MCF 10A (cell line): Measurements from ENCODE around the gene VWF. TPM values are rescaled to one million over a fixed set of nuclear protein-coding genes. Genes with fewer than 3 reads are reported as not detected.

Source experiments
- BruUV-seq: library from RNA; stranded (reverse); fragments of 400-500 nt; replicated peaks from 2 replicates; lab custom pipeline; 2021; lab: Mats Ljungman, UMichigan
- CTCF ChIA-PET: fragments of 300-600 bp; sonication (Branson Sonifier 250); formaldehyde crosslinking; extraction: SDS; loops from one replicate; lab custom pipeline; 2021; ENCODE audit warnings: antibody characterized with exemption, inconsistent platforms; lab: Yijun Ruan, JAX
- POLR2A ChIA-PET: fragments of 300-600, 350-650 bp; sonication (Branson Sonifier 250); formaldehyde crosslinking; extraction: SDS; loops from one replicate; lab custom pipeline; 2020; ENCODE audit warnings: antibody characterized with exemption, inconsistent platforms; lab: Yijun Ruan, JAX
- DNase-seq: peaks from one replicate; pipeline ENCODE4 v3.0.0-alpha.2; 2018; ENCODE audit not compliant: unreplicated experiment
- H3K27ac Mint-ChIP-seq: one replicate; pipeline ENCODE4 v1.8.0; 2022; ENCODE audit warnings: mild to moderate bottlenecking, low read depth, mixed read lengths; ENCODE audit not compliant: unreplicated experiment
- H3K27me3 Mint-ChIP-seq: one replicate; pipeline ENCODE4 v1.8.0; 2022; ENCODE audit warnings: mixed read lengths; ENCODE audit not compliant: insufficient read depth, unreplicated experiment
- H3K36me3 Mint-ChIP-seq: one replicate; pipeline ENCODE4 v1.8.0; 2022; ENCODE audit warnings: mild to moderate bottlenecking, moderate library complexity, mixed read lengths; ENCODE audit not compliant: insufficient read depth, unreplicated experiment
- H3K4me1 Mint-ChIP-seq: one replicate; pipeline ENCODE4 v1.8.0; 2022; ENCODE audit warnings: mixed read lengths; ENCODE audit not compliant: insufficient read depth, unreplicated experiment
- H3K4me3 Mint-ChIP-seq: one replicate; pipeline ENCODE4 v1.8.0; 2022; ENCODE audit warnings: mild to moderate bottlenecking, moderate library complexity, mixed read lengths; ENCODE audit not compliant: unreplicated experiment
- H3K9me3 Mint-ChIP-seq: one replicate; pipeline ENCODE4 v1.8.0; 2022; ENCODE audit warnings: mixed read lengths; ENCODE audit not compliant: unreplicated experiment
- CTCF ChIP-seq: fragments of 200-600 bp; IDR thresholded peaks from one replicate; pipeline ENCODE4 v1.8.0; 2022; ENCODE audit warnings: antibody characterized with exemption, mild to moderate bottlenecking; ENCODE audit not compliant: unreplicated experiment
- intact Hi-C: fragments of 100-400 bp; cut with micrococcal nuclease; formaldehyde crosslinking; loops from 2 replicates; pipeline ENCODE4 v1.14.1; 2022
- total RNA-seq: library from RNA; stranded (reverse); gene quantifications from 2 replicates; pipeline ENCODE4 v1.2.3, GENCODE V29; 2022

The VWF gene
- total RNA-seq, 1 experiment from 2014 or later = not detected

- ChIA-PET CTCF (interaction anchor here (1.7 kb wide), 1 partner anchor 55 kb away, joined by 7 read pairs; no protein-coding TSS in a partner anchor), POLR2A (no interaction called here)
- Mint-ChIP-seq H3K9me3 (no peaks in the 10 kb centered on the region), H3K4me3 (no peak overlapping the region), H3K4me1 (no peaks in the 10 kb centered on the region), H3K36me3 (no peaks in the 10 kb centered on the region), H3K27me3 (peaks cover 19% of the 10 kb centered on the region), H3K27ac (no peak overlapping the region)
- intact Hi-C loops = loop anchor here (5.0 kb wide), 1 partner anchor 482 kb away; no protein-coding TSS in a partner anchor
- no TSS peak for BruUV-seq
- no peak for DNase-seq
- TF ChIP-seq CTCF = no peak
Observed at GRCh38 chr12:5984873-5985272, 139.6 kb downstream of the VWF start.

DNA sequence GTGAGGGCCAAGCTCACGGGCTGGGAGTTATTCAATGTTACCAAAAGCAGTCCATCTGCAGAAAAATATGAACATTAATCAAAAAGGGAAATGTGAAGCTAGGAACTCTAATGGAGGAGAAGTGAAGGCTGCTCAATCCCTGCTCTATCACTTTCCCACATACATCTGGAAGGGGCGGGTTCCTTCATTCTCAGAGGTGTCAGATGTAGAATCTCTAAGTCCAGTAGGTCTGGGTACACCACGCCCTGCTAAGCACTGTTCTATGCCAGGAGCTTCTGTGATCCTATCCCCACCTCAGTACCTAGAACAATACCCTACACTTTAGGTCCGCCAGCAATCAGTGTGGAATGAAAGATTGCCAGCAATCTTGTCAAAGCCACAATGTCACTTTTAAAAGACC lies 142.4 kb downstream of the VWF start:
- ChIA-PET POLR2A (no interaction called here), CTCF (interaction anchor here (0.6 to 2.1 kb wide), 6 partner anchors 8 to 303 kb away, joined by 3 to 11 read pairs (median 5); no protein-coding TSS in a partner anchor)
- H3K27me3 Mint-ChIP-seq = peaks cover 22% of the 10 kb centered on the region
- H3K36me3 Mint-ChIP-seq = no peaks in the 10 kb centered on the region
- H3K9me3 Mint-ChIP-seq = no peaks in the 10 kb centered on the region
- TF ChIP-seq CTCF = no peak
- BruUV-seq = no TSS peak
- H3K4me1 Mint-ChIP-seq = no peaks in the 10 kb centered on the region
- no peak for DNase-seq
- H3K27ac Mint-ChIP-seq = no peak overlapping the region
- H3K4me3 Mint-ChIP-seq = no peak overlapping the region
- intact Hi-C loops = no loop called here

GRCh38 chr12:5977556-5977955 lies 146.9 kb downstream of the VWF start:
- POLR2A ChIA-PET = no interaction called here
- intact Hi-C loops = no loop called here
- CTCF ChIA-PET = interaction anchor here (0.6 to 2.2 kb wide), 4 partner anchors 11 to 1128 kb away, joined by 3 to 26 read pairs (median 4); no protein-coding TSS in a partner anchor
- Mint-ChIP-seq H3K4me1 (no peaks in the 10 kb centered on the region), H3K27me3 (peaks cover 68% of the 10 kb centered on the region), H3K36me3 (no peaks in the 10 kb centered on the region), H3K4me3 (no peak overlapping the region), H3K9me3 (no peaks in the 10 kb centered on the region), H3K27ac (no peak overlapping the region)
- DNase-seq = no peak
- no TSS peak for BruUV-seq
- TF ChIP-seq CTCF = no peak

DNA sequence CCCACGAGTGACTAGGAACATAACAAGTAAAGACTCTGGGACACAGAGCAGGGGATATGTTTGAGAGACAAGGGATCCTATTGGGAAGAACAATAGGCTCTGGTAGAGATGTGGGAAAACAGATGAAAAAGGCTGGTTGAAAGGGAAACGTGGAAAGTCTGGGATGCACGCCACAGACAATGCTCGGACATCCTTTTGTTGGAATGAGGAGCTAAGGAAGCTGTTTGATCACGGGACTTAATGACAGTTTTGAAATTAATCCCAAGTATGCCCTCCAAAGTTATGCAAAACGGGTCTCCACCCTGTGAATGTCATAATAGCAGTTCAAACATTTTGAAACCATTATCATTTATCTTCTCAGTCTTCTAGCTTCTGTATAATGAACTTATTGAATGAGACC lies 147.8 kb downstream of the VWF start:
- DNase-seq = no peak

More for the DNA sequence above, 147.8 kb downstream of the VWF start:
- H3K27me3 Mint-ChIP-seq = peaks cover 73% of the 10 kb centered on the region
- no TSS peak for BruUV-seq
- ChIA-PET POLR2A (no interaction called here), CTCF (interaction anchor here (0.6 to 2.2 kb wide), 8 partner anchors 10 to 1376 kb away, joined by 3 to 26 read pairs (median 3); no protein-coding TSS in a partner anchor)
- no peak overlapping the region for H3K4me3 Mint-ChIP-seq
- H3K27ac Mint-ChIP-seq = no peak overlapping the region
- no peaks in the 10 kb centered on the region for H3K9me3 Mint-ChIP-seq
- intact Hi-C loops = no loop called here
- no peak for TF ChIP-seq CTCF
- no peaks in the 10 kb centered on the region for H3K4me1 Mint-ChIP-seq
- no peaks in the 10 kb centered on the region for H3K36me3 Mint-ChIP-seq
